WTC11 (cell line): ENCODE measurements around the gene SFMBT1.

ENCODE experiments used
- NFYB ChIP-seq: sonication (generic); formaldehyde crosslinking; conservative IDR thresholded peaks from 2 replicates; pipeline ENCODE4 v1.8.0; 2022; ENCODE audit warnings: low read depth, missing genetic modification reagents
- TF ChIP-seq, protein P1 (sequence below): sonication (generic); formaldehyde crosslinking; IDR thresholded peaks from 2 replicates; pipeline ENCODE4 v1.8.1; 2022; ENCODE audit warnings: mild to moderate bottlenecking, missing genetic modification reagents, moderate library complexity, borderline replicate concordance
- TF ChIP-seq, protein P2 (sequence below): fragments of 200-600 bp; IDR thresholded peaks from 2 replicates; pipeline ENCODE4 v1.8.0; 2022; ENCODE audit warnings: antibody characterized with exemption

DNA sequence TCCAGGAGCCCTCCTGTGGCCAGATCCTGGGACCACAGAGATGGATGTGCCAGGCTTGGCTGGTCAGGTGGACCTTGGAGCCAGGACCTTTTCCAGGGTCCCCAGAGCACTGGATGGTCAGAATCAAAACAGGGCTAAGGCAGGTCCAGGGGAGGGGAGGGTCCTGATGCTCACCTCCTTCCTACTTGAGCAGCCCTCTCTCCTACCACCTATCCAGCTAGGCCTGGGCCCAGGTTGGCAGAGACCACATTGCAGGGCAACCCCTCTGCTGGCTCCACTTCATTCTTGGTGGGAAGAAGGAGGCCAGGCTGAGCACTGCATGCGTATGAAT is 28.5 kb upstream of the SFMBT1 start:
- TF ChIP-seq, protein P1, sequence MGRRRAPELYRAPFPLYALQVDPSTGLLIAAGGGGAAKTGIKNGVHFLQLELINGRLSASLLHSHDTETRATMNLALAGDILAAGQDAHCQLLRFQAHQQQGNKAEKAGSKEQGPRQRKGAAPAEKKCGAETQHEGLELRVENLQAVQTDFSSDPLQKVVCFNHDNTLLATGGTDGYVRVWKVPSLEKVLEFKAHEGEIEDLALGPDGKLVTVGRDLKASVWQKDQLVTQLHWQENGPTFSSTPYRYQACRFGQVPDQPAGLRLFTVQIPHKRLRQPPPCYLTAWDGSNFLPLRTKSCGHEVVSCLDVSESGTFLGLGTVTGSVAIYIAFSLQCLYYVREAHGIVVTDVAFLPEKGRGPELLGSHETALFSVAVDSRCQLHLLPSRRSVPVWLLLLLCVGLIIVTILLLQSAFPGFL (CRISPR knock-in tag): no peak
- TF ChIP-seq, protein P2, sequence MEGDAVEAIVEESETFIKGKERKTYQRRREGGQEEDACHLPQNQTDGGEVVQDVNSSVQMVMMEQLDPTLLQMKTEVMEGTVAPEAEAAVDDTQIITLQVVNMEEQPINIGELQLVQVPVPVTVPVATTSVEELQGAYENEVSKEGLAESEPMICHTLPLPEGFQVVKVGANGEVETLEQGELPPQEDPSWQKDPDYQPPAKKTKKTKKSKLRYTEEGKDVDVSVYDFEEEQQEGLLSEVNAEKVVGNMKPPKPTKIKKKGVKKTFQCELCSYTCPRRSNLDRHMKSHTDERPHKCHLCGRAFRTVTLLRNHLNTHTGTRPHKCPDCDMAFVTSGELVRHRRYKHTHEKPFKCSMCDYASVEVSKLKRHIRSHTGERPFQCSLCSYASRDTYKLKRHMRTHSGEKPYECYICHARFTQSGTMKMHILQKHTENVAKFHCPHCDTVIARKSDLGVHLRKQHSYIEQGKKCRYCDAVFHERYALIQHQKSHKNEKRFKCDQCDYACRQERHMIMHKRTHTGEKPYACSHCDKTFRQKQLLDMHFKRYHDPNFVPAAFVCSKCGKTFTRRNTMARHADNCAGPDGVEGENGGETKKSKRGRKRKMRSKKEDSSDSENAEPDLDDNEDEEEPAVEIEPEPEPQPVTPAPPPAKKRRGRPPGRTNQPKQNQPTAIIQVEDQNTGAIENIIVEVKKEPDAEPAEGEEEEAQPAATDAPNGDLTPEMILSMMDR: no peak
- no peak for TF ChIP-seq NFYB
